Stomach (tissue), 9 donors: ENCODE results near the gene HMSD. TPM values are rescaled to one million over a fixed set of nuclear protein-coding genes. Genes with fewer than 3 reads are reported as not detected.
"Not testable (repeated sequence)": the region's sequence is repeated elsewhere in the genome, so short reads cannot be mapped to it uniquely, and the experiment has no call there.

Experiments
- DNase-seq, 2 donors: peaks; one replicate each; pipeline versions ENCODE4 v3.0.0 to v3.0.0-alpha.2; 2013 to 2019
- H3K27ac ChIP-seq, 5 donors: fragments of 200-600 bp in 4 of 5; sonication (generic) in 4 of 5; one replicate each; pipeline ENCODE4 v1.5.1; 2013 to 2019; ENCODE audit warnings: mild to moderate bottlenecking in 1 of 5, moderate library complexity in 1 of 5
- H3K27me3 ChIP-seq, 3 donors: fragments of 200-600 bp; sonication (generic); one replicate each; pipeline ENCODE4 v1.5.1; 2017 to 2019; ENCODE audit warnings: mixed run types in 1 of 3
- H3K36me3 ChIP-seq, 4 donors: fragments of 200-600 bp; sonication (generic); 1 replicate in 3 of 4; 2 replicates in 1 of 4; pipeline ENCODE4 v1.5.1; 2016 to 2019
- H3K4me1 ChIP-seq, 4 donors: fragments of 200-600 bp; sonication (generic); one replicate each; pipeline ENCODE4 v1.5.1; 2016 to 2019
- H3K4me3 ChIP-seq, 4 donors: fragments of 200-600 bp; sonication (generic) in 3 of 4; one replicate each; pipeline ENCODE4 v1.5.1; 2016 to 2019; ENCODE audit warnings: mild to moderate bottlenecking in 1 of 4
- H3K9me3 ChIP-seq, 4 donors: fragments of 200-600 bp; sonication (generic); one replicate each; pipeline ENCODE4 v1.5.1; 2016 to 2019
- EP300 ChIP-seq: sonication (generic); formaldehyde crosslinking; IDR thresholded peaks from one replicate; pipeline ENCODE4 v1.6.1; 2017; ENCODE audit warnings: antibody characterized with exemption
- POLR2A ChIP-seq, 4 donors: fragments of 450-650 bp; IDR thresholded peaks; one replicate each; pipeline ENCODE4 v1.6.1; 2016; ENCODE audit warnings: antibody characterized with exemption in 4 of 4, control low read depth in 2 of 4, mild to moderate bottlenecking in 1 of 4, moderate library complexity in 1 of 4
- POLR2AphosphoS5 ChIP-seq, 3 donors: sonication (generic); formaldehyde crosslinking; IDR thresholded peaks; one replicate each; pipeline ENCODE4 v1.6.1; 2016; ENCODE audit warnings: antibody characterized with exemption in 3 of 3
- WGBS, 5 donors: extraction: QIAGEN DNeasy Blood & Tissue Kit in 3 of 5; methylation state at CpG; one replicate each; pipeline versions ENCODE4 v1.1.5 to v1.1.7; 2013 to 2018; 5-methylcytosine and 5-hydroxymethylcytosine counted together
- intact Hi-C: fragments of 100-400 bp; cut with DNase I; formaldehyde crosslinking; loops from one replicate; pipeline ENCODE4 v1.15.1; 2023; ENCODE audit warnings: low total_unique reads
- polyA plus RNA-seq, 3 donors: library from polyadenylated mRNA; stranded (reverse); fragments of 200-250 nt; gene quantifications; one replicate each; pipeline ENCODE4 v1.2.3, GENCODE V29; 2013
- total RNA-seq, 5 donors: library from RNA; depleted of rRNA; stranded (reverse); fragments of >200 nt; gene quantifications; one replicate each; pipeline versions ENCODE4 v1.1.0 to v1.2.3, GENCODE V29; 2014 to 2016
- TF ChIP-seq, protein P1 (sequence below), 7 experiments: fragments of 450-650 bp in 4 of 7; fragments of 200-600 bp in 3 of 7; sonication (generic) in 3 of 7; IDR thresholded peaks; one replicate each; pipeline ENCODE4 v1.5.1; 2016 to 2019; ENCODE audit warnings: antibody characterized with exemption in 7 of 7, control low read depth in 2 of 7, mild to moderate bottlenecking in 1 of 7
- donor health status: healthy with polysubstance abuse.
- donor health status: Bipolar disorder and iron deficiency.
- donor health status: healthy.

HMSD gene
- total and polyA plus RNA-seq, 8 donors = 0.10 to 0.31 (median 0.19) TPM; not detected in 5

DNA sequence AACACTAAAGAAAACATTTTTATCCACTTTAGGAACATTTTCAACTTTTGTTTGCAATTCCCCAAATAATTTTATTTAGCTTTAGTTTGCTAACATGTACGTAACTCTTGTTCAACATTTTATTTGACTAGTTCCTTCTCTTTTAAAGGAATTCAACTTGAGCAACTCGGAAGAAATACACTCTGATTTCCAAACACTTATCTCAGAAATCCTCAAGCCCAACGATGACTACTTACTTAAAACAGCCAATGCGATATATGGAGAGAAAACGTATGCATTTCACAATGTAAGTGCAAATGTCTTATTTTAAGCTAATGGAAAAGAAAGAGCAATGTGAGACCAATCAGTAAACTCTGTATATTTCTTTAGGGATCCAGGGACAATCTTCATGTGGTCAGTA lies 31.3 kb upstream of the HMSD start:
- DNase-seq = no peak
- Histone ChIP-seq H3K4me1 (no peaks in the 10 kb centered on the region), H3K36me3 (no peaks in the 10 kb centered on the region), H3K27me3 (no peaks in the 10 kb centered on the region), H3K27ac (no peak overlapping the region), H3K9me3 (no peaks in the 10 kb centered on the region), H3K4me3 (no peak overlapping the region)
- intact Hi-C loops = no loop called here
- WGBS, 5 donors = 74 to 80% (median 78%) methylated on average over 5 of the region's 5 CpGs
- TF ChIP-seq POLR2A (IDR thresholded peaks at IDR 0.05) (no peak), POLR2AphosphoS5 (IDR thresholded peaks at IDR 0.05) (no peak), EP300 (no peak)
- TF ChIP-seq, protein P1, sequence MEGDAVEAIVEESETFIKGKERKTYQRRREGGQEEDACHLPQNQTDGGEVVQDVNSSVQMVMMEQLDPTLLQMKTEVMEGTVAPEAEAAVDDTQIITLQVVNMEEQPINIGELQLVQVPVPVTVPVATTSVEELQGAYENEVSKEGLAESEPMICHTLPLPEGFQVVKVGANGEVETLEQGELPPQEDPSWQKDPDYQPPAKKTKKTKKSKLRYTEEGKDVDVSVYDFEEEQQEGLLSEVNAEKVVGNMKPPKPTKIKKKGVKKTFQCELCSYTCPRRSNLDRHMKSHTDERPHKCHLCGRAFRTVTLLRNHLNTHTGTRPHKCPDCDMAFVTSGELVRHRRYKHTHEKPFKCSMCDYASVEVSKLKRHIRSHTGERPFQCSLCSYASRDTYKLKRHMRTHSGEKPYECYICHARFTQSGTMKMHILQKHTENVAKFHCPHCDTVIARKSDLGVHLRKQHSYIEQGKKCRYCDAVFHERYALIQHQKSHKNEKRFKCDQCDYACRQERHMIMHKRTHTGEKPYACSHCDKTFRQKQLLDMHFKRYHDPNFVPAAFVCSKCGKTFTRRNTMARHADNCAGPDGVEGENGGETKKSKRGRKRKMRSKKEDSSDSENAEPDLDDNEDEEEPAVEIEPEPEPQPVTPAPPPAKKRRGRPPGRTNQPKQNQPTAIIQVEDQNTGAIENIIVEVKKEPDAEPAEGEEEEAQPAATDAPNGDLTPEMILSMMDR (IDR thresholded peaks at IDR 0.05) = no peak

DNA sequence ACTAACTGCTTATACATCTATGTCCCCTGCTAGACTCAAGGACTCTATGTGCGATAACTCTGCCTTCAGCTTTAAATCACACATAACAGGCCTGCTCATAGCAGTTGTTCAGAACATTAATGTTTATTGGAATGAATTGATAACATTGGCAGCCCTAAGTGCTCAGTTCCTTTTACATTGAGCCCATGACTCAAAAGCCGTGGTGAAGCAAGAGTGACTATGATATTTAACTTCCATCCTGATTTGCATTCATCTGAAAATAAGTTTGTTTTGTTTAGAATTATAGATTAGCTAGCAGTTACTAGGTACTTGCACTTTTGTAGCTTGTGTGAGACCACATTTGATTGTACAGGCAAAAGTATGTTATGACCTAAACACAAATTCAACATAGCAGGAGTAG lies 27.1 kb upstream of the HMSD start:
- intact Hi-C loops = no loop called here
- WGBS, 5 donors = 80 to 86% (median 83%) methylated on average over 2 of the region's 2 CpGs
- Histone ChIP-seq H3K9me3 (no peaks in the 10 kb centered on the region), H3K4me1 (no peaks in the 10 kb centered on the region), H3K27ac (no peak overlapping the region), H3K4me3 (no peak overlapping the region), H3K27me3 (no peaks in the 10 kb centered on the region), H3K36me3 (no peaks in the 10 kb centered on the region)
- TF ChIP-seq, protein P1 (IDR thresholded peaks at IDR 0.05) = no peak
- TF ChIP-seq EP300 (no peak), POLR2AphosphoS5 (IDR thresholded peaks at IDR 0.05) (no peak), POLR2A (IDR thresholded peaks at IDR 0.05) (no peak)
- DNase-seq = no peak

DNA sequence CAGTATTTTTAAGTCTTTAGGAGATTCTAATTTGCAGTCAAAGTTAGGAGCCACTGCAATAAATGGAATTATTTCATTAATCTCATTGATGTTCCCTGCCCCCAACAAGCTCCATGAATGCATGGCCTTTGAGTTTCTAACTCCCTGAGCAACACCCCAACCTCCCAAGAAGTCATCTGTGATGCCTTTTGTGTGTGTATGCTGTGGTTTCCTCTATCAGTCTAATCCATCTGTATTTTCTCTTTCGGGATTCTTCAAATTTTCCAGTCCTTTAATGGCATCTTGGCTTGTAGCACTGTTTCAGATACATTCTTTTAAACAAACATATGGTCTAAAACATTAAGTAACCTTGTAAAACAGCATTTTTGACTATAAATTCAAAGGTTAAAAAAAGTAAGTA lies 24.6 kb upstream of the HMSD start:
- Histone ChIP-seq H3K36me3 (no peaks in the 10 kb centered on the region), H3K4me1 (no peaks in the 10 kb centered on the region), H3K4me3 (no peak overlapping the region), H3K9me3 (no peaks in the 10 kb centered on the region), H3K27me3 (no peaks in the 10 kb centered on the region), H3K27ac (no peak overlapping the region)
- WGBS, 5 donors = 44 to 68% (median 60%) methylated on average over 1 of the region's 1 CpG
- TF ChIP-seq EP300 (no peak), POLR2A (IDR thresholded peaks at IDR 0.05) (no peak), POLR2AphosphoS5 (IDR thresholded peaks at IDR 0.05) (no peak)
- TF ChIP-seq, protein P1 (IDR thresholded peaks at IDR 0.05) = no peak
- no peak for DNase-seq
- intact Hi-C loops = no loop called here

DNA sequence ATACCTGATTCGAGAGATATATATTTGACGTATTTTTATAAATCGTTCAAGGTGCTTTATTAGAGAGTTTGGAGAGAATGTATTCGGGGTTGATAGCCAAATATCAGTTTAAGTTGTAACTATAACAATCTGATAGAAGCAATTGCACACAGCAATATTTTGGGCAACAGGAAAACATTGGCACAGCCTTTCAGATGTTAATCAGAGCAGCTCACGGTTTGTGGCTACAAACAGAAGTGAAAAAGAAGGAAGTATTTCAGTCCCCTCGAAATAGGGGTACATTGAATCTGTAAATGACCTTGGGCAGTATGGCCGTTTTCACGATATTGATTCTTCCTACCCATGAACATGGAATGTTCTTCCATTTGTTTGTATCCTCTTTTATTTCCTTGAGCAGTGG lies 20.8 kb upstream of the HMSD start:
- Histone ChIP-seq H3K4me3 (no peak overlapping the region), H3K36me3 (no peaks in the 10 kb centered on the region), H3K27ac (no peak overlapping the region), H3K4me1 (no peaks in the 10 kb centered on the region), H3K9me3 (no peaks in the 10 kb centered on the region), H3K27me3 (no peaks in the 10 kb centered on the region)
- WGBS, 5 donors = 54 to 81% (median 70%) methylated on average over 8 of the region's 8 CpGs
- intact Hi-C loops = no loop called here
- TF ChIP-seq, protein P1 (IDR thresholded peaks at IDR 0.05) = no peak
- TF ChIP-seq EP300 = no peak
- no peak for TF ChIP-seq POLR2AphosphoS5 (IDR thresholded peaks at IDR 0.05)
- TF ChIP-seq POLR2A (IDR thresholded peaks at IDR 0.05) = no peak
- DNase-seq = no peak

DNA sequence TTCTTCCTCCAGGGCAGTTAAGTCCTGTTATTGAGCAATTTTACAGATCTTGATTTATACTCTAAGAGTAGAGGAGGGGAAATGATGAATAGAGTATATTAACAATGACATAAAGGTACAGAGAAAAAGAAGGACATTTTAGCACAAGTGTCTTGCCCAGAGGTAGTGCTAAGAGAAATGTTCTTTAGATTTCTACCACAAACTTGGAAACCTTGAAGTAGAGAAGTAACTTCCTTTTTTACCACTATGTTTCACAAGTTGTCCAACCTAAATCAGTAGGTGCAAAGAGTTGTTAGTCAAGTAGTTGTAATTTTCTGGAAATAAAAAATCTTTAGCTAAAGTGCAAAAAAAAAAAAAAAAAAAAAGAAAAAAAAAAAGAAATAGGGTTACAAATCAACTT lies 19.7 kb upstream of the HMSD start:
- H3K9me3 ChIP-seq, H3K4me3 ChIP-seq, H3K27ac ChIP-seq, intact Hi-C loops, H3K36me3 ChIP-seq, H3K4me1 ChIP-seq, DNase-seq, H3K27me3 ChIP-seq: not testable (repeated sequence)
